ENCODE measurements around the gene MGST3. TPM values are rescaled to one million over a fixed set of nuclear protein-coding genes. Genes with fewer than 3 reads are reported as not detected.
"Not testable (repeated sequence)": the region's sequence is repeated elsewhere in the genome, so short reads cannot be mapped to it uniquely, and the experiment has no call there.

MGST3 gene
- 10 to 100 TPM; 32.9 to 48.5 TPM for total RNA-seq

GRCh38 chr1:165630629-165631341 is at the start of gene MGST3:
MGST3 (plus strand) TSS chr1:165631234; CDS start chr1:165649848, 18,614 bp downstream.
- Mint-ChIP-seq H3K4me3 (no peak within 1 kb of the TSS), H3K27me3 (ENCODE audit: low read depth) (no peaks in the 10 kb centered on the region), H3K27ac (no peak within 1 kb of the TSS), H3K4me1 (ENCODE audit: low read depth) (peaks cover 17% of the 10 kb centered on the region), H3K36me3 (ENCODE audit: insufficient read depth in 2 of 2) (no peaks in the 10 kb centered on the region), H3K9me3 (no peaks in the 10 kb centered on the region)
- peak; percentile 89 to 91 for ATAC-seq (replicated peaks in 1 of 2)
- DNase-seq: peak; percentile 93 to 95

GRCh38 chr1:165581926-165582325 is 49.1 kb upstream of the MGST3 start:
- H3K9me3 Mint-ChIP-seq: no peaks in the 10 kb centered on the region
- peaks cover 36% of the 10 kb centered on the region for H3K27me3 Mint-ChIP-seq (ENCODE audit: low read depth)
- H3K4me3 Mint-ChIP-seq: no peak overlapping the region
- no peak for ATAC-seq (replicated peaks in 1 of 2)
- DNase-seq: no peak
- no peak overlapping the region for H3K27ac Mint-ChIP-seq
- no peaks in the 10 kb centered on the region for H3K36me3 Mint-ChIP-seq (ENCODE audit: insufficient read depth in 2 of 2)
- H3K4me1 Mint-ChIP-seq (ENCODE audit: low read depth): no peaks in the 10 kb centered on the region

- no peaks in the 10 kb centered on the region for H3K9me3 Mint-ChIP-seq
- no peak overlapping the region for H3K27ac Mint-ChIP-seq
- H3K4me3 Mint-ChIP-seq: no peak overlapping the region
- peaks cover 62% of the 10 kb centered on the region for H3K27me3 Mint-ChIP-seq (ENCODE audit: low read depth)
- no peaks in the 10 kb centered on the region for H3K4me1 Mint-ChIP-seq (ENCODE audit: low read depth)
- DNase-seq (no peak), ATAC-seq (replicated peaks in 1 of 2) (no peak)
- H3K36me3 Mint-ChIP-seq (ENCODE audit: insufficient read depth in 2 of 2): no peaks in the 10 kb centered on the region
Observed at GRCh38 chr1:165586398-165586797, 44.6 kb upstream of the MGST3 start.

- H3K27ac Mint-ChIP-seq; H3K36me3 Mint-ChIP-seq (ENCODE audit: insufficient read depth in 2 of 2); DNase-seq; H3K4me3 Mint-ChIP-seq; H3K4me1 Mint-ChIP-seq (ENCODE audit: low read depth); ATAC-seq (replicated peaks in 1 of 2); H3K9me3 Mint-ChIP-seq: not testable (repeated sequence)
- H3K27me3 Mint-ChIP-seq (ENCODE audit: low read depth): peaks cover 76% of the 10 kb centered on the region
Observed at GRCh38 chr1:165591391-165591790, 39.6 kb upstream of the MGST3 start.

- Mint-ChIP-seq H3K4me1 (ENCODE audit: low read depth) (peaks cover 14% of the 10 kb centered on the region), H3K36me3 (ENCODE audit: insufficient read depth in 2 of 2) (no peaks in the 10 kb centered on the region), H3K9me3 (no peaks in the 10 kb centered on the region), H3K27me3 (ENCODE audit: low read depth) (peaks cover 67% of the 10 kb centered on the region), H3K4me3 (no peak overlapping the region), H3K27ac (no peak overlapping the region)
- peak; percentile 64 to 77 for DNase-seq
- ATAC-seq (replicated peaks in 1 of 2): peak; percentile 40 to 43
Observed at GRCh38 chr1:165592945-165593823, 37.9 kb upstream of the MGST3 start.

GRCh38 chr1:165595246-165595938 is 35.6 kb upstream of the MGST3 start:
- no peak for ATAC-seq (replicated peaks in 1 of 2)

GRCh38 chr1:165597883-165598675 is 33.0 kb upstream of the MGST3 start:
- Mint-ChIP-seq H3K27ac (peak overlapping the region; percentile 99), H3K4me1 (ENCODE audit: low read depth) (peaks cover 38% of the 10 kb centered on the region), H3K4me3 (peak overlapping the region; percentile 96 to 98), H3K9me3 (no peaks in the 10 kb centered on the region), H3K36me3 (ENCODE audit: insufficient read depth in 2 of 2) (no peaks in the 10 kb centered on the region), H3K27me3 (ENCODE audit: low read depth) (peaks cover 33% of the 10 kb centered on the region)
- DNase-seq (peak; percentile 96 to 97), ATAC-seq (replicated peaks in 1 of 2) (peak; percentile 98)

More at GRCh38 chr1:165595246-165595938, 35.6 kb upstream of the MGST3 start:
- H3K36me3 Mint-ChIP-seq (ENCODE audit: insufficient read depth in 2 of 2): no peaks in the 10 kb centered on the region
- DNase-seq: no peak
- peaks cover 49% of the 10 kb centered on the region for H3K27me3 Mint-ChIP-seq (ENCODE audit: low read depth)
- no peaks in the 10 kb centered on the region for H3K9me3 Mint-ChIP-seq
- peaks cover 29% of the 10 kb centered on the region for H3K4me1 Mint-ChIP-seq (ENCODE audit: low read depth)
- no peak overlapping the region for H3K27ac Mint-ChIP-seq
- H3K4me3 Mint-ChIP-seq: no peak overlapping the region

GRCh38 chr1:165598676-165599059 is 32.4 kb upstream of the MGST3 start:
- no peaks in the 10 kb centered on the region for H3K9me3 Mint-ChIP-seq
- no peak for DNase-seq
- H3K27me3 Mint-ChIP-seq (ENCODE audit: low read depth): peaks cover 27% of the 10 kb centered on the region
- H3K36me3 Mint-ChIP-seq (ENCODE audit: insufficient read depth in 2 of 2): no peaks in the 10 kb centered on the region
- peaks cover 38% of the 10 kb centered on the region for H3K4me1 Mint-ChIP-seq (ENCODE audit: low read depth)
- peak overlapping the region; percentile 99 for H3K27ac Mint-ChIP-seq
- no peak for ATAC-seq (replicated peaks in 1 of 2)
- peak overlapping the region; percentile 96 to 98 for H3K4me3 Mint-ChIP-seq

GRCh38 chr1:165600793-165601192 is 30.2 kb upstream of the MGST3 start:
- H3K27me3 Mint-ChIP-seq (ENCODE audit: low read depth): peaks cover 9% of the 10 kb centered on the region

GRCh38 chr1:165603810-165604209 is 27.2 kb upstream of the MGST3 start:
- Mint-ChIP-seq H3K27ac (no peak overlapping the region), H3K9me3 (no peaks in the 10 kb centered on the region), H3K27me3 (ENCODE audit: low read depth) (no peaks in the 10 kb centered on the region), H3K4me3 (no peak overlapping the region), H3K4me1 (ENCODE audit: low read depth) (peaks cover 17% of the 10 kb centered on the region), H3K36me3 (ENCODE audit: insufficient read depth in 2 of 2) (no peaks in the 10 kb centered on the region)
- no peak for ATAC-seq (replicated peaks in 1 of 2)
- no peak for DNase-seq

More at GRCh38 chr1:165600793-165601192, 30.2 kb upstream of the MGST3 start:
- H3K9me3 Mint-ChIP-seq: no peaks in the 10 kb centered on the region
- no peak overlapping the region for H3K4me3 Mint-ChIP-seq
- H3K27ac Mint-ChIP-seq: no peak overlapping the region
- ATAC-seq (replicated peaks in 1 of 2): no peak
- DNase-seq: no peak
- H3K4me1 Mint-ChIP-seq (ENCODE audit: low read depth): peaks cover 38% of the 10 kb centered on the region
- no peaks in the 10 kb centered on the region for H3K36me3 Mint-ChIP-seq (ENCODE audit: insufficient read depth in 2 of 2)

GRCh38 chr1:165605246-165605645 is 25.8 kb upstream of the MGST3 start:
- H3K9me3 Mint-ChIP-seq: no peaks in the 10 kb centered on the region
- no peak overlapping the region for H3K4me3 Mint-ChIP-seq
- H3K27me3 Mint-ChIP-seq (ENCODE audit: low read depth): no peaks in the 10 kb centered on the region
- peaks cover 8% of the 10 kb centered on the region for H3K4me1 Mint-ChIP-seq (ENCODE audit: low read depth)
- ATAC-seq (replicated peaks in 1 of 2) (no peak), DNase-seq (no peak)
- no peak overlapping the region for H3K27ac Mint-ChIP-seq
- H3K36me3 Mint-ChIP-seq (ENCODE audit: insufficient read depth in 2 of 2): no peaks in the 10 kb centered on the region

- not testable (repeated sequence) for ATAC-seq (replicated peaks in 1 of 2); H3K4me1 Mint-ChIP-seq (ENCODE audit: low read depth); H3K27me3 Mint-ChIP-seq (ENCODE audit: low read depth); DNase-seq; H3K27ac Mint-ChIP-seq; H3K4me3 Mint-ChIP-seq; H3K36me3 Mint-ChIP-seq (ENCODE audit: insufficient read depth in 2 of 2); H3K9me3 Mint-ChIP-seq
Observed at GRCh38 chr1:165606676-165607075, 24.4 kb upstream of the MGST3 start.

Data from activated T-cell treated with anti-CD3 and anti-CD28 coated beads, Interleukin-2, amount 50 U/mL, for 72 hours (primary cell).